Measurements from ENCODE around the gene SNX10. TPM values are rescaled to one million over a fixed set of nuclear protein-coding genes. Genes with fewer than 3 reads are reported as not detected.

Gene SNX10
- total RNA-seq, 1 experiment from 2014 or later, result not detected

DNA sequence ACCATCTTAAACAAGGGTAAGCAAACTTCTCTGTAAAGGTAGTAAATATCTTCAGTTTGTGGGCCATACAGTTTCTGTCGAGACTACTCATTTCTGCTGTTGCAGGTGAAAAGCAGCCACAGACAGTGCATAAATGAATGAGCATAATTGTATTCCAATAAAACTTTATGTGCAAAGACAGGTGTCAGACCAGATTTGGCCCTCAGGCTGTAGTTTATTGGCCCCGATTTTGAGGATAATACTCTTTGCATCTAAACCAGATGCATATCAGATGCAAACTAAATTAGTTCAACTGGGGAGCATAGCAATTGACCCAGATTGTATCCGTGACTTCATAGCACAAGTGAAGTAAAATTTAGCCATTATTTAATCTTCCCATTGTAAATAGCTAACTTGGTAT lies 70.0 kb downstream of the SNX10 start:
- Histone ChIP-seq H3K27ac (no peak overlapping the region), H3K4me1 (no peaks in the 10 kb centered on the region), H3K27me3 (peaks cover 6% of the 10 kb centered on the region; the same call in 1 of the 2 replicates), H3K4me3 (no peak overlapping the region), H3K36me3 (no peaks in the 10 kb centered on the region), H3K9me3 (replicated peaks) (no peaks in the 10 kb centered on the region)
- DNase-seq, result no peak

- Histone ChIP-seq H3K9me3 (replicated peaks) (no peaks in the 10 kb centered on the region), H3K27me3 (peaks cover 8% of the 10 kb centered on the region; the same call in 1 of the 2 replicates), H3K36me3 (no peaks in the 10 kb centered on the region), H3K4me3 (no peak overlapping the region), H3K4me1 (no peaks in the 10 kb centered on the region), H3K27ac (no peak overlapping the region)
- DNase-seq, result no peak
These were observed 71.8 kb downstream of the SNX10 start for GRCh38 chr7:26363465-26363864.

- Histone ChIP-seq H3K27me3 (peaks cover 9% of the 10 kb centered on the region; the same call in 1 of the 2 replicates), H3K27ac (no peak overlapping the region)
- peak; percentile 33 to 81 for DNase-seq
These were observed 73.6 kb downstream of the SNX10 start for GRCh38 chr7:26365077-26365900.

GRCh38 chr7:26365901-26366275 lies 74.2 kb downstream of the SNX10 start:
- Histone ChIP-seq H3K27me3 (peaks cover 9% of the 10 kb centered on the region; the same call in 1 of the 2 replicates), H3K9me3 (replicated peaks) (no peaks in the 10 kb centered on the region), H3K36me3 (no peaks in the 10 kb centered on the region), H3K27ac (no peak overlapping the region), H3K4me1 (no peaks in the 10 kb centered on the region), H3K4me3 (no peak overlapping the region)
- DNase-seq, result no peak

More at GRCh38 chr7:26365077-26365900, 73.6 kb downstream of the SNX10 start:
- H3K4me3 ChIP-seq, result no peak overlapping the region
- H3K36me3 ChIP-seq, result no peaks in the 10 kb centered on the region
- H3K4me1 ChIP-seq, result no peaks in the 10 kb centered on the region
- H3K9me3 ChIP-seq (replicated peaks), result no peaks in the 10 kb centered on the region

- H3K36me3 ChIP-seq, result no peaks in the 10 kb centered on the region
- H3K4me1 ChIP-seq, result no peaks in the 10 kb centered on the region
- H3K9me3 ChIP-seq (replicated peaks), result no peaks in the 10 kb centered on the region
- H3K27me3 ChIP-seq, result peaks cover 3% of the 10 kb centered on the region; the same call in 1 of the 2 replicates
- H3K4me3 ChIP-seq, result no peak overlapping the region
- no peak overlapping the region for H3K27ac ChIP-seq
- no peak for DNase-seq
These were observed 75.6 kb downstream of the SNX10 start for GRCh38 chr7:26367219-26367711.

GRCh38 chr7:26368542-26368941 lies 76.9 kb downstream of the SNX10 start:
- Histone ChIP-seq H3K4me1 (no peaks in the 10 kb centered on the region), H3K36me3 (no peaks in the 10 kb centered on the region), H3K4me3 (no peak overlapping the region), H3K9me3 (replicated peaks) (no peaks in the 10 kb centered on the region), H3K27ac (no peak overlapping the region), H3K27me3 (peaks cover 3% of the 10 kb centered on the region; the same call in 1 of the 2 replicates)
- DNase-seq, result no peak

- DNase-seq, result peak; percentile 41 to 85
- Histone ChIP-seq H3K27ac (no peak overlapping the region), H3K4me1 (no peaks in the 10 kb centered on the region), H3K36me3 (no peaks in the 10 kb centered on the region), H3K4me3 (peak overlapping the region; percentile 27), H3K27me3 (peaks cover 3% of the 10 kb centered on the region; the same call in 1 of the 2 replicates), H3K9me3 (replicated peaks) (no peaks in the 10 kb centered on the region)
These were observed 77.9 kb downstream of the SNX10 start for GRCh38 chr7:26369593-26369992.

GRCh38 chr7:26370011-26370410 lies 78.3 kb downstream of the SNX10 start:
- no peaks in the 10 kb centered on the region for H3K36me3 ChIP-seq
- no peaks in the 10 kb centered on the region for H3K4me1 ChIP-seq
- H3K4me3 ChIP-seq, result peak overlapping the region; percentile 27
- peaks cover 3% of the 10 kb centered on the region; the same call in 1 of the 2 replicates for H3K27me3 ChIP-seq
- DNase-seq, result peak in 1 of 2 experiments; percentile 52
- no peak overlapping the region for H3K27ac ChIP-seq
- no peaks in the 10 kb centered on the region for H3K9me3 ChIP-seq (replicated peaks)

GRCh38 chr7:26372249-26372648 lies 80.6 kb downstream of the SNX10 start:
- Histone ChIP-seq H3K4me3 (no peak overlapping the region), H3K36me3 (no peaks in the 10 kb centered on the region), H3K9me3 (replicated peaks) (no peaks in the 10 kb centered on the region), H3K4me1 (no peaks in the 10 kb centered on the region), H3K27me3 (peaks cover 3% of the 10 kb centered on the region; the same call in 1 of the 2 replicates), H3K27ac (no peak overlapping the region)
- no peak for DNase-seq

DNA sequence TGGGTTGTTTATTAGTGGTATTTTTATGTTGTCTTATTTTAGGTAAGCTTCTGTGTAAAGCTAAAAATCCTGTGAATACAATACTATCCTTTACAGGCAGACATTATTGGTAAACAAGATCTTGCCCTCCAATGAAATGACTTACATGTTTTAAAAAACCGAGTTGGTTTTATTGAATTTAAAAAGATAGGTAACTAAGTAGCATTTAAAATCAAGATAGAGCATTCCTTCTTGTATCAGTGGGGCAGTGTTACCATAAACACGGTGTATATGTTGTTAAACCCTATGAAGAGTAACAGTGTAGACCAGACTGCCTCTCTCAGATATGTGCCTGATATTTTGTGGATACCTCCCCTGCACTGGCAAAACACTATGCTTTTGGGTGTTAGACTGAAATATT lies 81.0 kb downstream of the SNX10 start:
- no peaks in the 10 kb centered on the region for H3K9me3 ChIP-seq (replicated peaks)
- no peak for DNase-seq
- no peak overlapping the region for H3K4me3 ChIP-seq
- no peak overlapping the region for H3K27ac ChIP-seq
- H3K36me3 ChIP-seq, result no peaks in the 10 kb centered on the region
- H3K27me3 ChIP-seq, result peaks cover 3% of the 10 kb centered on the region; the same call in 1 of the 2 replicates
- no peaks in the 10 kb centered on the region for H3K4me1 ChIP-seq

DNA sequence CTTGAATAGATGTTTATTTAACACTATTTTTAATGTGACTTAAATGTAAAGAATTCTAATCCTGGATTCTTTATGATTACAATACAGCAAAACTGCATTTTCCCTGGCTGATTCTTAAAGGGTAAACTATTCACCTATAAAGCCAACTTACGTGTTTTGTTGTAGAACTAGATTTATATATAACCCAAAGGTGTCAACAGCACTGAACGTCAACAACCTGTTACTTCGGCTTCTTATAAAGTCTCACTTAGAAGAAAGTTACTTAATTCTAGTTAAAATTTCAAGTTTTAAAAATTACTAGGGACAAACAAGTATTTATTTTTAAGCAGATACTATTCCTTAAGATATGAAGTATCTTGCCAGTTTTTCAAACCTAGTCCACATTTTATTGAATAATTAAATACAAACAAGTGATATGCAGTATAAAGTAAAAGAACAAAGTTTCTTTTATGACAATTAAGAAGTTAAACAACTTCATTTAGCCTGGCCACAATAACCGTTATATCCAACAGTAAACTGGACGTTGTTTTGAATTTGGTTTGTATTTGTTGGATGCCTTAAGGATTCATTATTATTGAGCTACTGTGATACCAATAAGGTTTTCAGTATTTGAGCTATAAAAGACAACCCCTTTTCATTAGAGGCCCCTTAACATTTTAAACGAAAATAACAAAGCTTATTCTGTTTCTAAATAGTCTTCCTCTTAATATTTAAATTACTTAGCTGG lies 83.1 kb downstream of the SNX10 start:
- Histone ChIP-seq H3K9me3 (replicated peaks) (no peaks in the 10 kb centered on the region), H3K27ac (no peak overlapping the region), H3K36me3 (no peaks in the 10 kb centered on the region), H3K27me3 (0 out of 2 replicates have a peak, but pooled peaks cover 2% of the 10 kb centered on the region), H3K4me1 (no peaks in the 10 kb centered on the region), H3K4me3 (no peak overlapping the region)
- DNase-seq, result no peak

GRCh38 chr7:26375726-26376174 lies 84.1 kb downstream of the SNX10 start:
- no peaks in the 10 kb centered on the region for H3K4me1 ChIP-seq
- no peak for DNase-seq
- no peak overlapping the region for H3K4me3 ChIP-seq

DNA sequence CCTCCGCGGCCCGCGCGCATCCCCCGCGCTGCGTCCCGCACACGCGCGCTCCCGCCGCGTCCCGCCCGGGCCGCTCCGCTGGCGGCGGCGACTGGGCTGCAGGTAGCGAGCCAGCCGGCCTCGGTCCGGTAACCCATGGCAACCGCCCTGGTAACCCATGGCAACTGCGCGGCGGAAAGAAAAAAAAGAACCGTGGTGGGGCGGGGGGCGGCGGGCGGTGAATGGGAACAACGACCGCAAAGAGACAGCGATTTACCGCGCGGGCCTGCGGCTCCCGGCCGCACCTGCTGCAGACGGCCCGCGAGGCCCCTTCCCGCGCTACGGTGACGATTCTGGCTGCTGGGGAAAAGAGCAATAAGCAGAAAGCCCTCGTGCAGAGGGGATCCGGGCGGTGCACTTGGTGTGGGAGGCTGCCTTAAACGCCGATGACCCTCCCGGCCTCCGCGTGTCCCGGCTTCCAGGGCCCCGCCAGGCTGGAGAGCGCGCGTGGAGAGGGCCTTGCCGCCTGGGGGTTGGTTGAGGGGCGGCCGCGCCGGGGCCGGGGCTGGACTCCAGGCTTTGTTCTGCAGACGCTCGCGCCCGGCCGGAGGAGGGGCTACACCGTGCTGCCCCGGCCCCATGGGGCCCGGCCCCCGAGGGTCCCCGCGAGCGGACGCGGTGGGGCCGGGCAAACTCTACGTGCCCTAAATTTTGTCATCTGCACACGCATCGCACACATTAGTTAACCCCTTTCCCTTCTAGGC lies 84.7 kb downstream of the SNX10 start:
- H3K27me3 ChIP-seq, result 0 out of 2 replicates have a peak, but pooled peaks cover 8% of the 10 kb centered on the region
- H3K9me3 ChIP-seq (replicated peaks), result no peaks in the 10 kb centered on the region
- DNase-seq, result no peak
- no peak overlapping the region for H3K4me3 ChIP-seq
- H3K27ac ChIP-seq, result no peak overlapping the region
- no peaks in the 10 kb centered on the region for H3K36me3 ChIP-seq
- H3K4me1 ChIP-seq, result no peaks in the 10 kb centered on the region

More at GRCh38 chr7:26375726-26376174, 84.1 kb downstream of the SNX10 start:
- no peaks in the 10 kb centered on the region for H3K9me3 ChIP-seq (replicated peaks)
- H3K27ac ChIP-seq, result no peak overlapping the region
- H3K36me3 ChIP-seq, result no peaks in the 10 kb centered on the region
- 0 out of 2 replicates have a peak, but pooled peaks cover 7% of the 10 kb centered on the region for H3K27me3 ChIP-seq

GRCh38 chr7:26378016-26378415 lies 86.4 kb downstream of the SNX10 start:
- Histone ChIP-seq H3K27me3 (peaks cover 11% of the 10 kb centered on the region; the same call in 1 of the 2 replicates), H3K27ac (no peak overlapping the region), H3K4me1 (no peaks in the 10 kb centered on the region), H3K9me3 (replicated peaks) (no peaks in the 10 kb centered on the region), H3K36me3 (no peaks in the 10 kb centered on the region), H3K4me3 (no peak overlapping the region)
- no peak for DNase-seq
